Panc1 (cell line): ENCODE measurements around the gene GPD1. TPM values are rescaled to one million over a fixed set of nuclear protein-coding genes. Genes with fewer than 3 reads are reported as not detected.

ENCODE experiments used
- ATAC-seq: fragments of 200-7000 bp; cut with Tn5 transposase; 2 replicates; pipeline ENCODE4 v1.9.1; 2020; ENCODE audit warnings: mild to moderate bottlenecking, moderate library complexity
- BruUV-seq: library from RNA; stranded (reverse); fragments of 400-500 nt; replicated peaks from 2 replicates; lab custom pipeline; 2021; lab: Mats Ljungman, UMichigan
- CTCF ChIA-PET: fragments of 300-600 bp; sonication (Branson Sonifier 250); formaldehyde crosslinking; loops from one replicate; lab custom pipeline; 2022; ENCODE audit warnings: antibody characterized with exemption; lab: Charles Lee
- POLR2A ChIA-PET: fragments of 300-600 bp; sonication (Branson Sonifier 250); formaldehyde crosslinking; loops from one replicate; lab custom pipeline; 2022; ENCODE audit warnings: antibody characterized with exemption; lab: Charles Lee
- DNase-seq: peaks from one replicate; pipeline ENCODE4 v3.0.0-alpha.2; 2010; ENCODE audit warnings: low read depth, low spot score
- H3K27ac ChIP-seq: 2 replicates; pipeline ENCODE4 v1.5.1; 2011; ENCODE audit warnings: mild to moderate bottlenecking, low read length, inconsistent platforms
- H3K27me3 ChIP-seq: fragments of 200-500 bp; sonication (Bioruptor generic); 2 replicates; pipeline ENCODE4 v1.6.0; 2014; ENCODE audit warnings: low read length, inconsistent platforms; ENCODE audit not compliant: control insufficient read depth, insufficient read depth
- H3K36me3 ChIP-seq: fragments of 200-500 bp; sonication (Bioruptor generic); 2 replicates; pipeline ENCODE4 v1.5.1; 2014; ENCODE audit warnings: inconsistent platforms, mild to moderate bottlenecking, low read length, moderate library complexity; ENCODE audit not compliant: control insufficient read depth, insufficient read depth
- H3K4me1 ChIP-seq: 2 replicates; pipeline ENCODE4 v1.5.1; 2011; ENCODE audit warnings: inconsistent platforms, mild to moderate bottlenecking, low read length, moderate library complexity; ENCODE audit not compliant: control insufficient read depth, insufficient read depth
- H3K4me3 ChIP-seq, 2 experiments: 2 replicates each; pipeline ENCODE4 v1.5.1; 2011 to 2012; ENCODE audit warnings: low read depth in 2 of 2, low read length in 2 of 2, mild to moderate bottlenecking in 2 of 2, inconsistent platforms in 1 of 2, moderate library complexity in 1 of 2
- H3K9me3 ChIP-seq: fragments of 200-500 bp; sonication (Bioruptor generic); 2 replicates; pipeline ENCODE4 v1.5.1; 2014; ENCODE audit warnings: low read depth, mild to moderate bottlenecking, inconsistent platforms, low read length, moderate library complexity; ENCODE audit not compliant: control insufficient read depth, insufficient read depth
- POLR2AphosphoS5 ChIP-seq: IDR thresholded peaks from 2 replicates; pipeline ENCODE4 v1.6.1; 2012; ENCODE audit warnings: mild to moderate bottlenecking, low read depth, low read length, moderate library complexity
- SIN3A ChIP-seq: IDR thresholded peaks from 2 replicates; pipeline ENCODE4 v1.6.1; 2012; ENCODE audit warnings: low read depth, mild to moderate bottlenecking, low read length, moderate library complexity, borderline replicate concordance; ENCODE audit not compliant: insufficient read depth
- TCF7L2 ChIP-seq: IDR thresholded peaks from 2 replicates; pipeline ENCODE4 v1.6.1; 2011; ENCODE audit warnings: mild to moderate bottlenecking, low read depth, low read length, inconsistent platforms
- in situ Hi-C: cut with HindIII; loops from 2 replicates; pipeline ENCODE4 v1.10.0; 2016; ENCODE audit warnings: low sequenced_read_pairs, low pct_unique_long_range_greater_than_20kb
- intact Hi-C: fragments of 100-400 bp; cut with micrococcal nuclease; formaldehyde crosslinking; loops from one replicate; pipeline ENCODE4 v1.10.0; 2022; ENCODE audit not compliant: unreplicated experiment
- total RNA-seq: library from RNA; stranded (reverse); gene quantifications from one replicate; pipeline ENCODE4 v1.2.1, GENCODE V29; 2021; ENCODE audit not compliant: unreplicated experiment
- TF ChIP-seq, protein P1 (sequence below): fragments of 450-650 bp; IDR thresholded peaks from 2 replicates; pipeline ENCODE4 v1.5.1; 2017; ENCODE audit warnings: mild to moderate bottlenecking
- TF ChIP-seq, protein P2 (sequence below), 2 experiments: IDR thresholded peaks; 2 replicates each; pipeline ENCODE4 v1.6.1; 2011 to 2012; ENCODE audit warnings: low read depth in 2 of 2, control low read depth in 1 of 2, low read length in 1 of 2, mild to moderate bottlenecking in 1 of 2, moderate library complexity in 1 of 2; ENCODE audit not compliant: insufficient read depth in 1 of 2

GPD1 gene
- total RNA-seq, 1 experiment from 2014 or later: 0.28 TPM

DNA sequence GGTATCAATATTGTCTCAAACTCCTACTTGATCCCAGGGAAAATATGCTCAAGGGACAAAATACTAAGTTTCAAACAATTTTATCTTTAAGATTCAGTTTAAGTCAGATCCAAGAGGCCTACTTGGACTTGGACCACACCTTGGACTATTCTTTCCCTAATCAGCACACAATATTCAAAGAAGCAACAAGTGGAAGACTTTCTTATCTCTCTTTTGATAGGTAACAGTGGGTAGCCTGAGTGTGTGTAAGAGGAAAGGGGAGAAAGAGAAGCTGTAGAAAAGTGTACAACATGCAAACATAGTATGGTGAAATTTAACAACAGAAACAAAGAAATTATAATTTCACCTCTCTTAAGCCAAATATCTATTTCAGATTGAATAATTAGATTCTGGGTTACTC, 56.8 kb downstream of the GPD1 start:
- H3K27ac ChIP-seq: no peak overlapping the region
- no peaks in the 10 kb centered on the region for H3K36me3 ChIP-seq
- DNase-seq: no peak
- intact Hi-C loops (no loop called here), in situ Hi-C loops (no loop called here)
- no peak for ATAC-seq
- no peaks in the 10 kb centered on the region for H3K27me3 ChIP-seq
- no peak overlapping the region for H3K4me3 ChIP-seq
- CTCF ChIA-PET: no interaction called here
- POLR2A ChIA-PET: no interaction called here
- peaks cover 6% of the 10 kb centered on the region for H3K4me1 ChIP-seq
- H3K9me3 ChIP-seq: no peaks in the 10 kb centered on the region
- TF ChIP-seq, protein P1, sequence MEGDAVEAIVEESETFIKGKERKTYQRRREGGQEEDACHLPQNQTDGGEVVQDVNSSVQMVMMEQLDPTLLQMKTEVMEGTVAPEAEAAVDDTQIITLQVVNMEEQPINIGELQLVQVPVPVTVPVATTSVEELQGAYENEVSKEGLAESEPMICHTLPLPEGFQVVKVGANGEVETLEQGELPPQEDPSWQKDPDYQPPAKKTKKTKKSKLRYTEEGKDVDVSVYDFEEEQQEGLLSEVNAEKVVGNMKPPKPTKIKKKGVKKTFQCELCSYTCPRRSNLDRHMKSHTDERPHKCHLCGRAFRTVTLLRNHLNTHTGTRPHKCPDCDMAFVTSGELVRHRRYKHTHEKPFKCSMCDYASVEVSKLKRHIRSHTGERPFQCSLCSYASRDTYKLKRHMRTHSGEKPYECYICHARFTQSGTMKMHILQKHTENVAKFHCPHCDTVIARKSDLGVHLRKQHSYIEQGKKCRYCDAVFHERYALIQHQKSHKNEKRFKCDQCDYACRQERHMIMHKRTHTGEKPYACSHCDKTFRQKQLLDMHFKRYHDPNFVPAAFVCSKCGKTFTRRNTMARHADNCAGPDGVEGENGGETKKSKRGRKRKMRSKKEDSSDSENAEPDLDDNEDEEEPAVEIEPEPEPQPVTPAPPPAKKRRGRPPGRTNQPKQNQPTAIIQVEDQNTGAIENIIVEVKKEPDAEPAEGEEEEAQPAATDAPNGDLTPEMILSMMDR: no peak
- TF ChIP-seq SIN3A (no peak), TCF7L2 (no peak), POLR2AphosphoS5 (no peak)
- TF ChIP-seq, protein P2, sequence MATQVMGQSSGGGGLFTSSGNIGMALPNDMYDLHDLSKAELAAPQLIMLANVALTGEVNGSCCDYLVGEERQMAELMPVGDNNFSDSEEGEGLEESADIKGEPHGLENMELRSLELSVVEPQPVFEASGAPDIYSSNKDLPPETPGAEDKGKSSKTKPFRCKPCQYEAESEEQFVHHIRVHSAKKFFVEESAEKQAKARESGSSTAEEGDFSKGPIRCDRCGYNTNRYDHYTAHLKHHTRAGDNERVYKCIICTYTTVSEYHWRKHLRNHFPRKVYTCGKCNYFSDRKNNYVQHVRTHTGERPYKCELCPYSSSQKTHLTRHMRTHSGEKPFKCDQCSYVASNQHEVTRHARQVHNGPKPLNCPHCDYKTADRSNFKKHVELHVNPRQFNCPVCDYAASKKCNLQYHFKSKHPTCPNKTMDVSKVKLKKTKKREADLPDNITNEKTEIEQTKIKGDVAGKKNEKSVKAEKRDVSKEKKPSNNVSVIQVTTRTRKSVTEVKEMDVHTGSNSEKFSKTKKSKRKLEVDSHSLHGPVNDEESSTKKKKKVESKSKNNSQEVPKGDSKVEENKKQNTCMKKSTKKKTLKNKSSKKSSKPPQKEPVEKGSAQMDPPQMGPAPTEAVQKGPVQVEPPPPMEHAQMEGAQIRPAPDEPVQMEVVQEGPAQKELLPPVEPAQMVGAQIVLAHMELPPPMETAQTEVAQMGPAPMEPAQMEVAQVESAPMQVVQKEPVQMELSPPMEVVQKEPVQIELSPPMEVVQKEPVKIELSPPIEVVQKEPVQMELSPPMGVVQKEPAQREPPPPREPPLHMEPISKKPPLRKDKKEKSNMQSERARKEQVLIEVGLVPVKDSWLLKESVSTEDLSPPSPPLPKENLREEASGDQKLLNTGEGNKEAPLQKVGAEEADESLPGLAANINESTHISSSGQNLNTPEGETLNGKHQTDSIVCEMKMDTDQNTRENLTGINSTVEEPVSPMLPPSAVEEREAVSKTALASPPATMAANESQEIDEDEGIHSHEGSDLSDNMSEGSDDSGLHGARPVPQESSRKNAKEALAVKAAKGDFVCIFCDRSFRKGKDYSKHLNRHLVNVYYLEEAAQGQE (IDR thresholded peaks at IDR 0.05; ENCODE audit: insufficient read depth in 1 of 2, low read depth in 2 of 2, low read length in 1 of 2): no peak
- no TSS peak for BruUV-seq

Other genes starting within 250 kb of the GPD1 start
- gene FAIM2, start 200.1 kb upstream of the GPD1 start, total RNA-seq: 0.49 TPM
- 0.36 TPM for gene AQP2, start 153.3 kb upstream of the GPD1 start, total RNA-seq
- 0.72 TPM for gene AQP5, start 142.1 kb upstream of the GPD1 start, total RNA-seq
- gene AQP6, start 131.1 kb upstream of the GPD1 start, total RNA-seq: 0.31 TPM
- gene RACGAP1, start 78.5 kb upstream of the GPD1 start, total RNA-seq: 147 TPM
- 13.5 TPM for gene ASIC1, start 46.4 kb upstream of the GPD1 start, total RNA-seq
- gene SMARCD1, start 18.7 kb upstream of the GPD1 start, total RNA-seq: 84.9 TPM
- 74.5 TPM for gene COX14, start 8.2 kb downstream of the GPD1 start, total RNA-seq
- 50.5 TPM for gene CERS5, start 63.4 kb downstream of the GPD1 start, total RNA-seq
- 155 TPM for gene LIMA1, start 179.5 kb downstream of the GPD1 start, total RNA-seq